ENCODE data around the gene SHC2.

- TF ChIP-seq POLR2A (IDR thresholded peaks at IDR 0.05) (no peak), CTCF (IDR thresholded peaks at IDR 0.05) (no peak)
Observed at GRCh38 chr19:457636-458035, 3.2 kb downstream of the SHC2 start.

Data from body of pancreas (tissue), 4 donors.